ENCODE results near the gene AIM2. TPM values are rescaled to one million over a fixed set of nuclear protein-coding genes. Genes with fewer than 3 reads are reported as not detected.
A peak's percentile ranks its signal among the peaks of the same experiment; 100 is the strongest.

AIM2 gene
- total RNA-seq, 1 donor from 2014 or later, result not detected

DNA sequence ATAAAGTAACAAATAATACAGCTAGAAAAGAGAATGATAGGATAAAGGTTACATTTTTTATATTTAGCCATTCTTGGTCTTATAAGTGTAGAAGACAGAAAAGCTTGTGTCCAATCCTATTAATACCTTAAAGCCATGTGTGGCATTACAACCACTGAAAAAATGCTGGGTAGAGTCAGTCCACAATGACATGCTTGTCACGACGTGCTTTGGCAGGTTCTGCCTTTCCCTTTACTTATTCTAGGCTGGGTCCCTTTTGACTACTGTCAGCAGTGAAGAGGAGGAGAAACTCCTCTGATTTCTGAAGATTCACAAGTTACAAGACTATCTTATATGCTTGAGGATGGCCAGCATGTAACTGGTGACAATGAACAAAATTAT, 14.6 kb upstream of the AIM2 start:
- H3K4me3 ChIP-seq (ENCODE audit: low read depth, low read length), result no peak overlapping the region
- no peaks in the 10 kb centered on the region for H3K27me3 ChIP-seq (ENCODE audit: control insufficient read depth, insufficient read depth, low read length)
- FAIRE-seq (no peak), DNase-seq (ENCODE audit: low read depth) (peak; percentile 83)
- H3K36me3 ChIP-seq (ENCODE audit: control insufficient read depth, insufficient read depth, low read length), result no peaks in the 10 kb centered on the region
- TF ChIP-seq, protein P1, sequence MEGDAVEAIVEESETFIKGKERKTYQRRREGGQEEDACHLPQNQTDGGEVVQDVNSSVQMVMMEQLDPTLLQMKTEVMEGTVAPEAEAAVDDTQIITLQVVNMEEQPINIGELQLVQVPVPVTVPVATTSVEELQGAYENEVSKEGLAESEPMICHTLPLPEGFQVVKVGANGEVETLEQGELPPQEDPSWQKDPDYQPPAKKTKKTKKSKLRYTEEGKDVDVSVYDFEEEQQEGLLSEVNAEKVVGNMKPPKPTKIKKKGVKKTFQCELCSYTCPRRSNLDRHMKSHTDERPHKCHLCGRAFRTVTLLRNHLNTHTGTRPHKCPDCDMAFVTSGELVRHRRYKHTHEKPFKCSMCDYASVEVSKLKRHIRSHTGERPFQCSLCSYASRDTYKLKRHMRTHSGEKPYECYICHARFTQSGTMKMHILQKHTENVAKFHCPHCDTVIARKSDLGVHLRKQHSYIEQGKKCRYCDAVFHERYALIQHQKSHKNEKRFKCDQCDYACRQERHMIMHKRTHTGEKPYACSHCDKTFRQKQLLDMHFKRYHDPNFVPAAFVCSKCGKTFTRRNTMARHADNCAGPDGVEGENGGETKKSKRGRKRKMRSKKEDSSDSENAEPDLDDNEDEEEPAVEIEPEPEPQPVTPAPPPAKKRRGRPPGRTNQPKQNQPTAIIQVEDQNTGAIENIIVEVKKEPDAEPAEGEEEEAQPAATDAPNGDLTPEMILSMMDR (IDR thresholded peaks at IDR 0.05; ENCODE audit: insufficient read depth, low read length, severe bottlenecking), result no peak

DNA sequence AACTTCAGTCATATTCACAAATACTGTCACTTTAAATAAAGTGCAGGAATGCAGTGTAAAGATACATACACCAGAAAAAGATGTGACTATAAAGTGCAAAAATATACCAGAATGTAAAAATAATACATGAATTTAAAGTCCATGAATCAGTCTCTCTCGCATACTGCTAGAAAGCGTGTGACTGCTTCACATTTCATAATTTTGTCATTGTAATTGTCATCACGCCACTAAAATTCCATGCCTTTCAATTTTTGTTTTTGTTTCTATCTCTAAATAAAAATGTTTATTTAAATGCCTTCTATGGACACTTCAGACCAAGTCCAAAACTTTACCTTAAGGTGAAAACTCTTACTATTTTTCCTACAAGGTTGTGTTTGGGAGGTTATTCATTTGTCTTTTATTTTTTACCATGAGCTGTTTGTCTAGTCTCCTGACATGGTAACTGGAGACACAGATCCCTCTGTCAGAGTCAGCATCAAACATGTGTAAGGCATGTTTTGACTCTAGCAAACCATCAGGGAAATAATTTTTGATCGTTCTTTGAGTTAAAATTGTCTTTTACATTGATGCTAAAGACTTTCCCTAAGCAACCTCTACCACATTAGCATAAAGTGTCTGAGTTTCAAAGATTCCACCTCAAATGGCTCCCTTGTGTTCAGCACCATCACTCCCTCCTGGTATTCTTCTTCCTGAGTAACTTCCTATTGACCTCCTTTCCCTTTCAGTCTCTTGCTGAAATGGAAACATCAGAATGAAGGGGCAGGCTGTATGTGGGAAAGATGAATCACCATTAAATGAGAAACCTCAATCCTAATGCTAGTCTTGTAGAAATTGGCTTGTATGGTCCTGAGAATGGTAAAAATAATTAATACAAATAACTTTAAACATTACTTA, 14.0 kb upstream of the AIM2 start:
- FAIRE-seq (no peak), DNase-seq (ENCODE audit: low read depth) (peak; percentile 78)
- no peak overlapping the region for H3K4me3 ChIP-seq (ENCODE audit: low read depth, low read length)
- H3K27me3 ChIP-seq (ENCODE audit: control insufficient read depth, insufficient read depth, low read length), result no peaks in the 10 kb centered on the region
- TF ChIP-seq, protein P1 (IDR thresholded peaks at IDR 0.05; ENCODE audit: insufficient read depth, low read length, severe bottlenecking), result no peak
- H3K36me3 ChIP-seq (ENCODE audit: control insufficient read depth, insufficient read depth, low read length), result no peaks in the 10 kb centered on the region

DNA sequence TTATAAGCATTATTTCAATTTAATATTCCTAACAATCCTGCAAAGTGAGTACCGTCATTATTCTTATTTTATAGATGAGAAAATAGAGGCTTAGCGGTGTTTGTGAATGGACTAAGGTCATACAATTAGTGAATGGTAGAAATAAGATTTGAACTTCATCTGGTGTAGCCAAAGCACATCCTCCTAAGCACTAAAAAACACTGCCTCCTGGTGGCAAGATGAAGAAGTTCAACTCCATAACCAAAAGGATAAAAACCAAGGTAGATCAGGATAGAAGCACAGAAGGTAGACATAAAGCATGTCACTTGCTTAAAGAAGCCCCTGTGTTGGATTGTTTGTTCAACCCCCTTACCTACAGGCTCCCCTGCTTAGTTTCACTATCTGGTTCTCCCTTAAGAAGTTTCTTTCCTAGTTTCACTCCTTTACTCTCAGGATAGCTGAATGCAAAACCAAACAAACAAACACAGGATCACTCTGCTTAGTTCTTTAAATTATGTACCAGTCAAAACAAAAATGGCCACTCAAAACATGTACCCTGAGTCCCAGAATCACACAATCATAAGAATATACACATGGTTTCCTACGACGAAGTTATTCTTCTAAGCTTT, 12.7 kb upstream of the AIM2 start:
- Histone ChIP-seq H3K36me3 (ENCODE audit: control insufficient read depth, insufficient read depth, low read length) (no peaks in the 10 kb centered on the region), H3K4me3 (ENCODE audit: low read depth, low read length) (no peak overlapping the region), H3K27me3 (ENCODE audit: control insufficient read depth, insufficient read depth, low read length) (no peaks in the 10 kb centered on the region)
- FAIRE-seq (no peak), DNase-seq (ENCODE audit: low read depth) (no peak)
- TF ChIP-seq, protein P1 (IDR thresholded peaks at IDR 0.05; ENCODE audit: insufficient read depth, low read length, severe bottlenecking), result peak; percentile 40

DNA sequence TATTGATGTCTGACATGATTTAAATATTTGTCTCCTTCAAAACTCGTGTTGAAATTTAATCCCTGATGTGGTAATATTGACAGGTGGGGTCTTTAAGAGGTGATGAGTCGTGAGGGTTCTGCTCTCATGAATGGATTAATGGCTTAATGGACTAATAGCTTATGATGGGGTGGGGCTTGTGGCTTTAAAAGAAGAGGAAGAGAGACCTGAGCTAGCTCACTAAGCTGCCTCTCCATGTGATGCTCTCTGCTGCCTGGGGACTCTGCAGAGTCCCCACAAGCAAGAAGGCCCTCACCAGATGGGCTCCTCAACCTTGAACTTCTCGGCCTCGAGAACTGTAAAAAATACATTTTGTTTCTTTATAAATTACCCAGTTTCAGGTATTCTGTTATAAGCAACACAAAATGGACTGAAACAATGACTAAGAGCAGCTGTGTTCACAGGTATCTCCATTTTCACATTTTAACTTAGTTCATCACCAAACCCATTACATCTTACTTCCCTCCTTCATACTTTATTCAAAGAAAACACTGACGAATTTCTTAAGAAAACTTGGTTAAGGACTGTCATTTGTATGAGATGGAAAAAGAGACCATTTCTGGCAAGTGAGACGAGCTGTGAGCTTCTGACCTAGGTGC, 12.1 kb upstream of the AIM2 start:
- TF ChIP-seq, protein P1 (IDR thresholded peaks at IDR 0.05; ENCODE audit: insufficient read depth, low read length, severe bottlenecking), result no peak
- FAIRE-seq (no peak), DNase-seq (ENCODE audit: low read depth) (no peak)
- H3K36me3 ChIP-seq (ENCODE audit: control insufficient read depth, insufficient read depth, low read length), result no peaks in the 10 kb centered on the region
- H3K4me3 ChIP-seq (ENCODE audit: low read depth, low read length), result no peak overlapping the region
- H3K27me3 ChIP-seq (ENCODE audit: control insufficient read depth, insufficient read depth, low read length), result no peaks in the 10 kb centered on the region

DNA sequence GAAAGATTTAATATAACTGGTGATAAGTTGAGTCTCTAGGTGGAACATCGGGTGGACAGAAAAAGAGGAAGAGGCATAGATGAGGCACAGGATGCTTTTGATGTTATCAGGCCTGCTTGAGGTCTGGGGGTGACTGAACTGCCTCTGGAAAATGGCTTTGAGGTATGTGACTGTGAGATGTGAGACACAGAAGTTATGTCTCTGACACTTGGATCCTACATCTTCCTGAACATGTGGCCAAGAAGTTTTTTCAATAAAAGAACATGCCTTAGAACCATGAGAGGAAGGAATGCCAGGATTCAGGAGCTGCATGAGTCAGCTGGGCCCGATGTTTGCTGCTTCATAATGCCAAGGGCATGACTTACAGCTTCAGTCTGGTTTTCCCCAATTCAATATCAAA, 11.5 kb upstream of the AIM2 start:
- H3K27me3 ChIP-seq (ENCODE audit: control insufficient read depth, insufficient read depth, low read length), result no peaks in the 10 kb centered on the region
- H3K4me3 ChIP-seq (ENCODE audit: low read depth, low read length), result no peak overlapping the region
- peak; percentile 80 for DNase-seq (ENCODE audit: low read depth)
- no peaks in the 10 kb centered on the region for H3K36me3 ChIP-seq (ENCODE audit: control insufficient read depth, insufficient read depth, low read length)
- peak; percentile 13 for FAIRE-seq
- TF ChIP-seq, protein P1 (IDR thresholded peaks at IDR 0.05; ENCODE audit: insufficient read depth, low read length, severe bottlenecking), result no peak

All from bronchial epithelial cell (primary cell).